SU-DHL-6 (cell line): Measurements from ENCODE around the gene C1GALT1.
"Not testable (repeated sequence)": the region's sequence is repeated elsewhere in the genome, so short reads cannot be mapped to it uniquely, and the experiment has no call there.

Experiments
- H2AFZ ChIP-seq: fragments of 200-600 bp; sonication (generic); 2 replicates; pipeline ENCODE4 v1.6.1; 2014; ENCODE audit warnings: low read depth, mild to moderate bottlenecking, moderate library complexity, mixed read lengths, antibody characterized with exemption, low read length; ENCODE audit not compliant: severe bottlenecking
- H3F3A ChIP-seq: fragments of 200-600 bp; shearing (Covaris generic); 2 replicates; pipeline ENCODE4 v1.6.0; 2016; ENCODE audit warnings: antibody characterized with exemption, mild to moderate bottlenecking; ENCODE audit not compliant: insufficient read depth
- H3K27ac ChIP-seq: fragments of 200-600 bp; sonication (generic); 2 replicates; pipeline ENCODE4 v1.5.1; 2016; ENCODE audit warnings: low read depth, mild to moderate bottlenecking, low read length, moderate library complexity, mixed read lengths
- H3K27me3 ChIP-seq: fragments of 200-600 bp; sonication (generic), shearing (Covaris generic); 2 replicates; pipeline ENCODE4 v1.6.0; 2014; ENCODE audit warnings: mild to moderate bottlenecking, low read length
- H3K36me3 ChIP-seq: fragments of 200-600 bp; sonication (generic); 2 replicates; pipeline ENCODE4 v1.6.1; 2014; ENCODE audit warnings: mild to moderate bottlenecking, low read length, mixed read lengths
- H3K4me2 ChIP-seq: fragments of 300-600, 200-600 bp; shearing (Covaris generic), sonication (generic); 2 replicates; pipeline ENCODE4 v1.6.0; 2014; ENCODE audit warnings: low read length, low read depth, mild to moderate bottlenecking; ENCODE audit not compliant: poor library complexity, severe bottlenecking
- H3K4me3 ChIP-seq: fragments of 200-600 bp; sonication (generic); 2 replicates; pipeline ENCODE4 v1.5.1; 2014; ENCODE audit warnings: antibody characterized with exemption, low read length, mild to moderate bottlenecking, mixed read lengths; ENCODE audit not compliant: insufficient read depth, poor library complexity, severe bottlenecking
- H3K79me2 ChIP-seq: fragments of 200-600 bp; sonication (generic); 2 replicates; pipeline ENCODE4 v1.6.1; 2014; ENCODE audit warnings: mild to moderate bottlenecking, low read length, moderate library complexity; ENCODE audit not compliant: insufficient read depth
- H3K9ac ChIP-seq: fragments of 200-600 bp; sonication (generic); 2 replicates; pipeline ENCODE4 v1.7.0; 2014; ENCODE audit warnings: mild to moderate bottlenecking, low read length
- H3K9me2 ChIP-seq: fragments of 200-600 bp; sonication (generic); replicated peaks from 2 replicates; pipeline ENCODE4 v1.6.1; 2014; ENCODE audit warnings: low read length; ENCODE audit not compliant: insufficient read depth
- H3K9me3 ChIP-seq: fragments of 200-600 bp; sonication (generic); 2 replicates; pipeline ENCODE4 v1.6.1; 2014; ENCODE audit warnings: low read length, mixed read lengths; ENCODE audit not compliant: insufficient read depth
- H4K20me1 ChIP-seq: fragments of 200-600 bp; sonication (generic); 2 replicates; pipeline ENCODE4 v1.6.1; 2014; ENCODE audit warnings: low read depth, mild to moderate bottlenecking, antibody characterized with exemption, low read length, moderate library complexity, mixed read lengths
- EZH2phosphoT487 ChIP-seq: fragments of 200-600 bp; sonication (generic), shearing (Covaris generic); conservative IDR thresholded peaks from 2 replicates; pipeline ENCODE4 v1.6.1; 2018; ENCODE audit warnings: mild to moderate bottlenecking, antibody characterized with exemption, low read length, moderate library complexity, mixed read lengths
- TF ChIP-seq, protein P1 (sequence below): fragments of 200-600 bp; sonication (generic); IDR thresholded peaks from one replicate; pipeline ENCODE4 v1.5.1; 2017; ENCODE audit warnings: antibody characterized with exemption, mild to moderate bottlenecking, low read length, moderate library complexity; ENCODE audit not compliant: insufficient read depth, poor library complexity, severe bottlenecking

C1GALT1 gene

GRCh38 chr7:7151865-7152264 lies 30.5 kb upstream of the C1GALT1 start:
- Histone ChIP-seq H3K79me2 (no peaks in the 10 kb centered on the region), H4K20me1 (no peaks in the 10 kb centered on the region), H3K9ac (no peak overlapping the region), H3K9me2 (no peaks in the 10 kb centered on the region), H3K27ac (no peak overlapping the region), H2AFZ (no peak overlapping the region), H3F3A (peaks cover 3% of the 10 kb centered on the region; the same call in 1 of the 2 replicates), H3K27me3 (no peaks in the 10 kb centered on the region), H3K9me3 (peaks cover 13% of the 10 kb centered on the region; the same call in 1 of the 2 replicates), H3K36me3 (no peaks in the 10 kb centered on the region), H3K4me2 (no peak overlapping the region), H3K4me3 (no peak overlapping the region)
- TF ChIP-seq, protein P1, sequence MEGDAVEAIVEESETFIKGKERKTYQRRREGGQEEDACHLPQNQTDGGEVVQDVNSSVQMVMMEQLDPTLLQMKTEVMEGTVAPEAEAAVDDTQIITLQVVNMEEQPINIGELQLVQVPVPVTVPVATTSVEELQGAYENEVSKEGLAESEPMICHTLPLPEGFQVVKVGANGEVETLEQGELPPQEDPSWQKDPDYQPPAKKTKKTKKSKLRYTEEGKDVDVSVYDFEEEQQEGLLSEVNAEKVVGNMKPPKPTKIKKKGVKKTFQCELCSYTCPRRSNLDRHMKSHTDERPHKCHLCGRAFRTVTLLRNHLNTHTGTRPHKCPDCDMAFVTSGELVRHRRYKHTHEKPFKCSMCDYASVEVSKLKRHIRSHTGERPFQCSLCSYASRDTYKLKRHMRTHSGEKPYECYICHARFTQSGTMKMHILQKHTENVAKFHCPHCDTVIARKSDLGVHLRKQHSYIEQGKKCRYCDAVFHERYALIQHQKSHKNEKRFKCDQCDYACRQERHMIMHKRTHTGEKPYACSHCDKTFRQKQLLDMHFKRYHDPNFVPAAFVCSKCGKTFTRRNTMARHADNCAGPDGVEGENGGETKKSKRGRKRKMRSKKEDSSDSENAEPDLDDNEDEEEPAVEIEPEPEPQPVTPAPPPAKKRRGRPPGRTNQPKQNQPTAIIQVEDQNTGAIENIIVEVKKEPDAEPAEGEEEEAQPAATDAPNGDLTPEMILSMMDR = no peak
- TF ChIP-seq EZH2phosphoT487 = no peak

DNA sequence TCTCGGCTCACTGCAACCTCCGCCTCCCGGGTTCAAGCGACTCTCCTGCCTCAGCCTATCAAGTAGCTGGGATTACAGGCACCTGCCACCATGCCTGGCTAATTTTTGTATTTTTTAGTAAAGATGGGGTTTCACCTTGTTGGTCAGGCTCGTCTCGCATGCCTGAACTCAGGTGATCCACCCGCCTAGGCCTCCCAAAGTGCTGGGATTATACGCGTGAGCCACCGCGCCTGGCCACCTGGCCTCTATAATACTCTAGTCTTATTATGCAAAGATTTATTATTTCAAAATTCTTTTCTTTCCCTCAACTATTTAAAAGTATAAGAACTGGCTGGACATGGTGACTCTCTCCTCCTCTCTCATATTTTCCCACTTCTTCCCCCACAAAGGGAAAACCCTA lies 30.0 kb upstream of the C1GALT1 start:
- Histone ChIP-seq H4K20me1 (no peaks in the 10 kb centered on the region), H3K4me2 (no peak overlapping the region)

GRCh38 chr7:7154355-7154754 lies 28.0 kb upstream of the C1GALT1 start:
- H3K4me3 ChIP-seq, H3K9ac ChIP-seq, H3K79me2 ChIP-seq, H3K27ac ChIP-seq, H3K36me3 ChIP-seq, H4K20me1 ChIP-seq, H3K4me2 ChIP-seq, H2AFZ ChIP-seq, H3K27me3 ChIP-seq, H3K9me2 ChIP-seq: not testable (repeated sequence)
- peaks cover 17% of the 10 kb centered on the region; the same call in 1 of the 2 replicates for H3F3A ChIP-seq
- peaks cover 13% of the 10 kb centered on the region; the same call in 1 of the 2 replicates for H3K9me3 ChIP-seq

More for the DNA sequence above, 30.0 kb upstream of the C1GALT1 start:
- Histone ChIP-seq H3K4me3 (no peak overlapping the region), H3K27me3 (no peaks in the 10 kb centered on the region), H3K36me3 (no peaks in the 10 kb centered on the region), H3K79me2 (no peaks in the 10 kb centered on the region), H2AFZ (no peak overlapping the region), H3F3A (peaks cover 7% of the 10 kb centered on the region; the same call in 1 of the 2 replicates), H3K27ac (no peak overlapping the region), H3K9ac (no peak overlapping the region), H3K9me2 (no peaks in the 10 kb centered on the region), H3K9me3 (peaks cover 13% of the 10 kb centered on the region; the same call in 1 of the 2 replicates)
- TF ChIP-seq, protein P1 = no peak
- no peak for TF ChIP-seq EZH2phosphoT487

GRCh38 chr7:7156663-7157062 lies 25.7 kb upstream of the C1GALT1 start:
- Histone ChIP-seq H2AFZ (peak overlapping the region; percentile 31), H3K27ac (peak overlapping the region; percentile 85)

More at GRCh38 chr7:7156663-7157062, 25.7 kb upstream of the C1GALT1 start:
- H3K9ac ChIP-seq = peak overlapping the region; percentile 50
- no peaks in the 10 kb centered on the region for H4K20me1 ChIP-seq
- peaks cover 13% of the 10 kb centered on the region; the same call in 1 of the 2 replicates for H3K9me3 ChIP-seq
- no peaks in the 10 kb centered on the region for H3K9me2 ChIP-seq
- H3K4me3 ChIP-seq = peak overlapping the region; percentile 53
- no peaks in the 10 kb centered on the region for H3K27me3 ChIP-seq
- H3K36me3 ChIP-seq = peaks cover 13% of the 10 kb centered on the region; the same call in 1 of the 2 replicates
- peaks cover 26% of the 10 kb centered on the region for H3K79me2 ChIP-seq
- peaks cover 17% of the 10 kb centered on the region; the same call in 1 of the 2 replicates for H3F3A ChIP-seq
- TF ChIP-seq, protein P1 = no peak
- TF ChIP-seq EZH2phosphoT487 = no peak
- H3K4me2 ChIP-seq = peak overlapping the region; percentile 97
